Liver (tissue), 9 donors: ENCODE results near the gene DCN. TPM values are rescaled to one million over a fixed set of nuclear protein-coding genes. Genes with fewer than 3 reads are reported as not detected.

Source experiments
- DNase-seq: peaks from one replicate; pipeline ENCODE4 v3.0.0-alpha.2; 2017; ENCODE audit warnings: low spot score
- H3K27ac ChIP-seq, 2 donors: one replicate each; pipeline ENCODE4 v1.7.0; 2013; ENCODE audit warnings: inconsistent platforms in 2 of 2, low read length in 2 of 2, control low read depth in 1 of 2, low read depth in 1 of 2, mild to moderate bottlenecking in 1 of 2
- H3K27me3 ChIP-seq, 4 donors: one replicate each; pipeline versions ENCODE4 v1.6.1 to v1.7.0; 2013; ENCODE audit warnings: low read length in 3 of 4, inconsistent platforms in 1 of 4, mild to moderate bottlenecking in 1 of 4, moderate library complexity in 1 of 4; ENCODE audit not compliant: control insufficient read depth in 4 of 4, insufficient read depth in 4 of 4
- H3K36me3 ChIP-seq, 4 donors: one replicate each; pipeline versions ENCODE4 v1.6.1 to v1.7.0; 2013; ENCODE audit warnings: low read length in 3 of 4, mild to moderate bottlenecking in 3 of 4, low read depth in 1 of 4, moderate library complexity in 1 of 4; ENCODE audit not compliant: control insufficient read depth in 4 of 4, insufficient read depth in 3 of 4
- H3K4me1 ChIP-seq, 4 donors: one replicate each; pipeline versions ENCODE4 v1.6.1 to v1.7.0; 2013; ENCODE audit warnings: low read length in 3 of 4, mild to moderate bottlenecking in 3 of 4, moderate library complexity in 1 of 4; ENCODE audit not compliant: control insufficient read depth in 4 of 4, insufficient read depth in 4 of 4
- H3K4me3 ChIP-seq, 3 donors: one replicate each; pipeline versions ENCODE4 v1.6.1 to v1.7.0; 2013; ENCODE audit warnings: low read length in 3 of 3, control low read depth in 1 of 3, low read depth in 1 of 3, mild to moderate bottlenecking in 1 of 3
- H3K9ac ChIP-seq, 2 donors: one replicate each; pipeline ENCODE4 v1.7.0; 2013; ENCODE audit warnings: low read length in 2 of 2, mild to moderate bottlenecking in 2 of 2, moderate library complexity in 2 of 2, control low read depth in 1 of 2, low read depth in 1 of 2
- H3K9me3 ChIP-seq, 4 donors: one replicate each; pipeline versions ENCODE4 v1.6.1 to v1.7.0; 2013; ENCODE audit warnings: low read length in 3 of 4; ENCODE audit not compliant: control insufficient read depth in 4 of 4
- ATF3 ChIP-seq: IDR thresholded peaks from 2 replicates; pipeline ENCODE4 v1.6.1; 2016; ENCODE audit warnings: antibody characterized with exemption
- EGR1 ChIP-seq, 2 donors: IDR thresholded peaks; 2 replicates each; pipeline ENCODE4 v1.6.1; 2016 to 2018; ENCODE audit warnings: antibody characterized with exemption in 2 of 2, low read depth in 2 of 2
- FOXA1 ChIP-seq: IDR thresholded peaks from 2 replicates; pipeline ENCODE4 v1.6.1; 2016; ENCODE audit warnings: antibody characterized with exemption
- FOXA2 ChIP-seq: IDR thresholded peaks from 2 replicates; pipeline ENCODE4 v1.6.1; 2016; ENCODE audit warnings: antibody characterized with exemption
- GABPA ChIP-seq, 2 donors: IDR thresholded peaks in 1 of 2; conservative IDR thresholded peaks in 1 of 2; 2 replicates each; pipeline ENCODE4 v1.6.1; 2016; ENCODE audit warnings: antibody characterized with exemption in 2 of 2, mild to moderate bottlenecking in 1 of 2, moderate library complexity in 1 of 2
- HNF4A ChIP-seq, 2 donors: conservative IDR thresholded peaks; 2 replicates each; pipeline ENCODE4 v1.6.1; 2016; ENCODE audit warnings: antibody characterized with exemption in 2 of 2, mild to moderate bottlenecking in 2 of 2
- HNF4G ChIP-seq: IDR thresholded peaks from 2 replicates; pipeline ENCODE4 v1.6.1; 2016; ENCODE audit warnings: antibody characterized with exemption
- JUND ChIP-seq, 2 donors: IDR thresholded peaks; 2 replicates each; pipeline ENCODE4 v1.6.1; 2016; ENCODE audit warnings: antibody characterized with exemption in 2 of 2
- MAX ChIP-seq: IDR thresholded peaks from 2 replicates; pipeline ENCODE4 v1.6.1; 2016; ENCODE audit warnings: antibody characterized with exemption
- NR2F2 ChIP-seq: IDR thresholded peaks from 2 replicates; pipeline ENCODE4 v1.6.1; 2016; ENCODE audit warnings: antibody characterized with exemption
- RAD21 ChIP-seq, 2 donors: IDR thresholded peaks; 2 replicates each; pipeline ENCODE4 v1.6.1; 2016; ENCODE audit warnings: antibody characterized with exemption in 2 of 2, mild to moderate bottlenecking in 2 of 2
- RXRA ChIP-seq, 2 donors: IDR thresholded peaks; 2 replicates each; pipeline ENCODE4 v1.6.1; 2017 to 2018; ENCODE audit warnings: antibody characterized with exemption in 2 of 2, mild to moderate bottlenecking in 1 of 2
- SP1 ChIP-seq: IDR thresholded peaks from 2 replicates; pipeline ENCODE4 v1.6.1; 2018; ENCODE audit warnings: antibody characterized with exemption, mild to moderate bottlenecking
- TAF1 ChIP-seq: conservative IDR thresholded peaks from 2 replicates; pipeline ENCODE4 v1.6.1; 2016; ENCODE audit warnings: antibody characterized with exemption, mild to moderate bottlenecking
- YY1 ChIP-seq: IDR thresholded peaks from 2 replicates; pipeline ENCODE4 v1.6.1; 2016; ENCODE audit warnings: antibody characterized with exemption, mild to moderate bottlenecking
- polyA plus RNA-seq, 2 donors: library from polyadenylated mRNA; stranded (reverse) in 1 of 2; unstranded in 1 of 2; fragments of 200-250 nt in 1 of 2; fragments of >200 nt in 1 of 2; fragmentation: Nextera tagmentation in 1 of 2; extraction: Ambion mirVana in 1 of 2; gene quantifications; one replicate each; pipeline versions ENCODE4 v1.2.1 to v1.2.3, GENCODE V29; 2013 to 2015
- total RNA-seq, 2 donors: library from RNA; depleted of rRNA; stranded (reverse); fragments of >200 nt; gene quantifications; one replicate each; pipeline ENCODE4 v1.2.3, GENCODE V29; 2014
- TF ChIP-seq, protein P1 (sequence below): fragments of 150-350 bp; IDR thresholded peaks from 2 replicates; pipeline ENCODE4 v1.5.1; 2017; ENCODE audit warnings: improper control_type of control experiment, low read depth, low read length; ENCODE audit not compliant: missing input control
- TF ChIP-seq, protein P2 (sequence below): IDR thresholded peaks from 2 replicates; pipeline ENCODE4 v1.6.1; 2016; ENCODE audit warnings: antibody characterized with exemption, mild to moderate bottlenecking
- TF ChIP-seq, protein P3 (sequence below): IDR thresholded peaks from 2 replicates; pipeline ENCODE4 v1.6.1; 2016; ENCODE audit warnings: antibody characterized with exemption
- donor health status: healthy.
- donor health status: healthy.
- donor health status: healthy.
- donor health status: healthy.
- donor health status: healthy.

Gene DCN
- total and polyA plus RNA-seq, 4 donors, result 74.9 to 148 (median 98.6) TPM

- Histone ChIP-seq H3K27me3 (peaks cover 0 to 2% (median 0%) of the 10 kb centered on the region in 4 donors), H3K27ac (no peak overlapping the region), H3K9me3 (no peaks in the 10 kb centered on the region), H3K4me3 (no peak overlapping the region), H3K36me3 (no peaks in the 10 kb centered on the region), H3K9ac (no peak overlapping the region), H3K4me1 (no peaks in the 10 kb centered on the region)
- DNase-seq, result no peak
- TF ChIP-seq YY1, result no peak
- TF ChIP-seq FOXA1, result no peak
- TF ChIP-seq, protein P1, sequence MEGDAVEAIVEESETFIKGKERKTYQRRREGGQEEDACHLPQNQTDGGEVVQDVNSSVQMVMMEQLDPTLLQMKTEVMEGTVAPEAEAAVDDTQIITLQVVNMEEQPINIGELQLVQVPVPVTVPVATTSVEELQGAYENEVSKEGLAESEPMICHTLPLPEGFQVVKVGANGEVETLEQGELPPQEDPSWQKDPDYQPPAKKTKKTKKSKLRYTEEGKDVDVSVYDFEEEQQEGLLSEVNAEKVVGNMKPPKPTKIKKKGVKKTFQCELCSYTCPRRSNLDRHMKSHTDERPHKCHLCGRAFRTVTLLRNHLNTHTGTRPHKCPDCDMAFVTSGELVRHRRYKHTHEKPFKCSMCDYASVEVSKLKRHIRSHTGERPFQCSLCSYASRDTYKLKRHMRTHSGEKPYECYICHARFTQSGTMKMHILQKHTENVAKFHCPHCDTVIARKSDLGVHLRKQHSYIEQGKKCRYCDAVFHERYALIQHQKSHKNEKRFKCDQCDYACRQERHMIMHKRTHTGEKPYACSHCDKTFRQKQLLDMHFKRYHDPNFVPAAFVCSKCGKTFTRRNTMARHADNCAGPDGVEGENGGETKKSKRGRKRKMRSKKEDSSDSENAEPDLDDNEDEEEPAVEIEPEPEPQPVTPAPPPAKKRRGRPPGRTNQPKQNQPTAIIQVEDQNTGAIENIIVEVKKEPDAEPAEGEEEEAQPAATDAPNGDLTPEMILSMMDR, result no peak
- TF ChIP-seq NR2F2, result no peak
- no peak for TF ChIP-seq HNF4A (conservative IDR thresholded peaks at IDR 0.05)
- no peak for TF ChIP-seq GABPA (IDR thresholded peaks at IDR 0.05 in 1 of 2, conservative IDR thresholded peaks at IDR 0.05 in 1 of 2)
- TF ChIP-seq MAX, result no peak
- TF ChIP-seq, protein P2, sequence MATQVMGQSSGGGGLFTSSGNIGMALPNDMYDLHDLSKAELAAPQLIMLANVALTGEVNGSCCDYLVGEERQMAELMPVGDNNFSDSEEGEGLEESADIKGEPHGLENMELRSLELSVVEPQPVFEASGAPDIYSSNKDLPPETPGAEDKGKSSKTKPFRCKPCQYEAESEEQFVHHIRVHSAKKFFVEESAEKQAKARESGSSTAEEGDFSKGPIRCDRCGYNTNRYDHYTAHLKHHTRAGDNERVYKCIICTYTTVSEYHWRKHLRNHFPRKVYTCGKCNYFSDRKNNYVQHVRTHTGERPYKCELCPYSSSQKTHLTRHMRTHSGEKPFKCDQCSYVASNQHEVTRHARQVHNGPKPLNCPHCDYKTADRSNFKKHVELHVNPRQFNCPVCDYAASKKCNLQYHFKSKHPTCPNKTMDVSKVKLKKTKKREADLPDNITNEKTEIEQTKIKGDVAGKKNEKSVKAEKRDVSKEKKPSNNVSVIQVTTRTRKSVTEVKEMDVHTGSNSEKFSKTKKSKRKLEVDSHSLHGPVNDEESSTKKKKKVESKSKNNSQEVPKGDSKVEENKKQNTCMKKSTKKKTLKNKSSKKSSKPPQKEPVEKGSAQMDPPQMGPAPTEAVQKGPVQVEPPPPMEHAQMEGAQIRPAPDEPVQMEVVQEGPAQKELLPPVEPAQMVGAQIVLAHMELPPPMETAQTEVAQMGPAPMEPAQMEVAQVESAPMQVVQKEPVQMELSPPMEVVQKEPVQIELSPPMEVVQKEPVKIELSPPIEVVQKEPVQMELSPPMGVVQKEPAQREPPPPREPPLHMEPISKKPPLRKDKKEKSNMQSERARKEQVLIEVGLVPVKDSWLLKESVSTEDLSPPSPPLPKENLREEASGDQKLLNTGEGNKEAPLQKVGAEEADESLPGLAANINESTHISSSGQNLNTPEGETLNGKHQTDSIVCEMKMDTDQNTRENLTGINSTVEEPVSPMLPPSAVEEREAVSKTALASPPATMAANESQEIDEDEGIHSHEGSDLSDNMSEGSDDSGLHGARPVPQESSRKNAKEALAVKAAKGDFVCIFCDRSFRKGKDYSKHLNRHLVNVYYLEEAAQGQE, result no peak
- no peak for TF ChIP-seq RAD21 (IDR thresholded peaks at IDR 0.05)
- TF ChIP-seq FOXA2, result no peak
- no peak for TF ChIP-seq HNF4G
- TF ChIP-seq, protein P3, sequence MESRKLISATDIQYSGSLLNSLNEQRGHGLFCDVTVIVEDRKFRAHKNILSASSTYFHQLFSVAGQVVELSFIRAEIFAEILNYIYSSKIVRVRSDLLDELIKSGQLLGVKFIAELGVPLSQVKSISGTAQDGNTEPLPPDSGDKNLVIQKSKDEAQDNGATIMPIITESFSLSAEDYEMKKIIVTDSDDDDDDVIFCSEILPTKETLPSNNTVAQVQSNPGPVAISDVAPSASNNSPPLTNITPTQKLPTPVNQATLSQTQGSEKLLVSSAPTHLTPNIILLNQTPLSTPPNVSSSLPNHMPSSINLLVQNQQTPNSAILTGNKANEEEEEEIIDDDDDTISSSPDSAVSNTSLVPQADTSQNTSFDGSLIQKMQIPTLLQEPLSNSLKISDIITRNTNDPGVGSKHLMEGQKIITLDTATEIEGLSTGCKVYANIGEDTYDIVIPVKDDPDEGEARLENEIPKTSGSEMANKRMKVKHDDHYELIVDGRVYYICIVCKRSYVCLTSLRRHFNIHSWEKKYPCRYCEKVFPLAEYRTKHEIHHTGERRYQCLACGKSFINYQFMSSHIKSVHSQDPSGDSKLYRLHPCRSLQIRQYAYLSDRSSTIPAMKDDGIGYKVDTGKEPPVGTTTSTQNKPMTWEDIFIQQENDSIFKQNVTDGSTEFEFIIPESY, result no peak
- no peak for TF ChIP-seq RXRA (IDR thresholded peaks at IDR 0.05)
- no peak for TF ChIP-seq EGR1 (IDR thresholded peaks at IDR 0.05; ENCODE audit: low read depth in 2 of 2)
- no peak for TF ChIP-seq JUND (IDR thresholded peaks at IDR 0.05)
- no peak for TF ChIP-seq SP1
- TF ChIP-seq ATF3, result no peak
- TF ChIP-seq TAF1, result no peak
Measured at GRCh38 chr12:91163116-91163515, 19.5 kb downstream of the DCN start.
